Measurements from ENCODE around the gene TEAD2. TPM values are rescaled to one million over a fixed set of nuclear protein-coding genes. Genes with fewer than 3 reads are reported as not detected.

The TEAD2 gene
- total and polyA plus RNA-seq, 10 of the 15 experiments (the other 5 are each of a cell fraction or from before 2014, with no cell fraction given) = 0.04 to 0.26 (median 0.11) TPM; not detected in 3

DNA sequence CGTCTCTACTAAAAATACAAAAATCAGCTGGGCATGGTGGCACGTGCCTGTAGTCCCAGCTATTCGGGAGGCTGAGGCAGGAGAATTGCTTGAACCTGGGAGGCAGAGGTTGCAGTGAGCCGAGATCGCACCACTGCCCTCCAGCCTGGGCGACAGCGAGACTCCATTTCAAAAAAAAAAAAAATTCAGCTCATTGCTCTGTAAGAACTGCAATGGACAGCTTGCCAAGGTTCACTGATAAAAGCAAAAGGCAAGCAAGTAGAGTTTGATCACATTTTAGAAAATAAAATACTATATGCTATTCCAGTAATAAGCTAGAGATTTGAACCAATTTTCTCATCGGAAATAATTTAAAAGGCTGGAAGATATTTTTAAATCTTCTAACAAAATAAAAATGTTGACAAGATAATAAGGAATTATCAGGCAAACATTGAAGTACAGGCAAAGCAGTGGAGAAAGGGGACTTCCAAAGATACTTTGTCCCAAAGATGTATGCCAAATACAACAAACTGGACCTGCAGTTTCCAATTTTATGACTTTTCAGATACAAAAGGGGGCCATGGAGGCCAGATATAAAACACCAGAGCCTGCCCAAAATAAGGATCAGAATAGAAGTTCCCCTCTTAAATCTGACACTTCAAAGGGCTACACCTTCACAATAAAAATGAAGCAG is 66.9 kb downstream of the TEAD2 start:
- SMC1A ChIA-PET (ENCODE audit: uncharacterized antibody, unreplicated experiment) = interaction anchor here (0.6 kb wide), 2 partner anchors 43 to 722 kb away, joined by 3 read pairs; no protein-coding TSS in a partner anchor
- intact Hi-C loops (cut with micrococcal nuclease; ENCODE audit: unreplicated experiment) (no loop called here), in situ Hi-C loops (cut with MboI) (no loop called here)
- no peak for FAIRE-seq
- H3K4me2 ChIP-seq (ENCODE audit: control insufficient read depth, insufficient read depth) = no peak overlapping the region
- no peak for ATAC-seq
- H3K9me3 ChIP-seq (replicated peaks; ENCODE audit: control insufficient read depth, insufficient read depth, low read length) = no peaks in the 10 kb centered on the region
- CTCF ChIA-PET = interaction anchor here (0.9 to 2.0 kb wide), 2 partner anchors 16 to 96 kb away, joined by 4 read pairs; no protein-coding TSS in a partner anchor
- H2AFZ ChIP-seq (ENCODE audit: control insufficient read depth, low read depth, low read length) = no peak overlapping the region
- H3K4me1 ChIP-seq (ENCODE audit: control insufficient read depth, insufficient read depth, low read length) = no peaks in the 10 kb centered on the region
- H3K79me2 ChIP-seq (ENCODE audit: control insufficient read depth, insufficient read depth, low read length) = no peaks in the 10 kb centered on the region
- no TSS peak for BruUV-seq (replicated peaks)
- RAD21 ChIA-PET (ENCODE audit: unreplicated experiment) = no interaction called here
- POLR2A ChIA-PET = interaction anchor here (0.6 kb wide), 1 partner anchor 35 kb away, joined by 3 read pairs; no protein-coding TSS in a partner anchor
- no peak for DNase-seq (ENCODE audit: low read depth, low spot score)
- H4K20me1 ChIP-seq (ENCODE audit: control insufficient read depth, insufficient read depth) = no peaks in the 10 kb centered on the region
- H3K9ac ChIP-seq (ENCODE audit: control insufficient read depth, insufficient read depth, low read length) = no peak overlapping the region
- no peaks in the 10 kb centered on the region for H3K27me3 ChIP-seq (replicated peaks in 1 of 2; ENCODE audit: control insufficient read depth in 2 of 2, insufficient read depth in 2 of 2, low read length in 1 of 2)
- H3K4me3 ChIP-seq = no peak overlapping the region
- 61% methylated on average over 8 of the region's 8 CpGs for WGBS (ENCODE audit: insufficient coverage, insufficient replicate concordance, low lambda C conversion rate, missing lambda C conversion rate)
- no peak overlapping the region for H3K27ac ChIP-seq (ENCODE audit: control insufficient read depth, insufficient read depth)
- H3K36me3 ChIP-seq (ENCODE audit: control insufficient read depth in 2 of 2, insufficient read depth in 2 of 2, low read length in 1 of 2) = no peaks in the 10 kb centered on the region
- no peak for TF ChIP-seq CBFB (IDR thresholded peaks at IDR 0.05; ENCODE audit: low read depth)
- no peak for TF ChIP-seq ASH2L (IDR thresholded peaks at IDR 0.05; ENCODE audit: borderline replicate concordance, low read depth)
- TF ChIP-seq BRCA1 (IDR thresholded peaks at IDR 0.05; ENCODE audit: low read depth, low read length) = no peak
- no peak for TF ChIP-seq NR2C1 (IDR thresholded peaks at IDR 0.05)
- TF ChIP-seq, protein P1, sequence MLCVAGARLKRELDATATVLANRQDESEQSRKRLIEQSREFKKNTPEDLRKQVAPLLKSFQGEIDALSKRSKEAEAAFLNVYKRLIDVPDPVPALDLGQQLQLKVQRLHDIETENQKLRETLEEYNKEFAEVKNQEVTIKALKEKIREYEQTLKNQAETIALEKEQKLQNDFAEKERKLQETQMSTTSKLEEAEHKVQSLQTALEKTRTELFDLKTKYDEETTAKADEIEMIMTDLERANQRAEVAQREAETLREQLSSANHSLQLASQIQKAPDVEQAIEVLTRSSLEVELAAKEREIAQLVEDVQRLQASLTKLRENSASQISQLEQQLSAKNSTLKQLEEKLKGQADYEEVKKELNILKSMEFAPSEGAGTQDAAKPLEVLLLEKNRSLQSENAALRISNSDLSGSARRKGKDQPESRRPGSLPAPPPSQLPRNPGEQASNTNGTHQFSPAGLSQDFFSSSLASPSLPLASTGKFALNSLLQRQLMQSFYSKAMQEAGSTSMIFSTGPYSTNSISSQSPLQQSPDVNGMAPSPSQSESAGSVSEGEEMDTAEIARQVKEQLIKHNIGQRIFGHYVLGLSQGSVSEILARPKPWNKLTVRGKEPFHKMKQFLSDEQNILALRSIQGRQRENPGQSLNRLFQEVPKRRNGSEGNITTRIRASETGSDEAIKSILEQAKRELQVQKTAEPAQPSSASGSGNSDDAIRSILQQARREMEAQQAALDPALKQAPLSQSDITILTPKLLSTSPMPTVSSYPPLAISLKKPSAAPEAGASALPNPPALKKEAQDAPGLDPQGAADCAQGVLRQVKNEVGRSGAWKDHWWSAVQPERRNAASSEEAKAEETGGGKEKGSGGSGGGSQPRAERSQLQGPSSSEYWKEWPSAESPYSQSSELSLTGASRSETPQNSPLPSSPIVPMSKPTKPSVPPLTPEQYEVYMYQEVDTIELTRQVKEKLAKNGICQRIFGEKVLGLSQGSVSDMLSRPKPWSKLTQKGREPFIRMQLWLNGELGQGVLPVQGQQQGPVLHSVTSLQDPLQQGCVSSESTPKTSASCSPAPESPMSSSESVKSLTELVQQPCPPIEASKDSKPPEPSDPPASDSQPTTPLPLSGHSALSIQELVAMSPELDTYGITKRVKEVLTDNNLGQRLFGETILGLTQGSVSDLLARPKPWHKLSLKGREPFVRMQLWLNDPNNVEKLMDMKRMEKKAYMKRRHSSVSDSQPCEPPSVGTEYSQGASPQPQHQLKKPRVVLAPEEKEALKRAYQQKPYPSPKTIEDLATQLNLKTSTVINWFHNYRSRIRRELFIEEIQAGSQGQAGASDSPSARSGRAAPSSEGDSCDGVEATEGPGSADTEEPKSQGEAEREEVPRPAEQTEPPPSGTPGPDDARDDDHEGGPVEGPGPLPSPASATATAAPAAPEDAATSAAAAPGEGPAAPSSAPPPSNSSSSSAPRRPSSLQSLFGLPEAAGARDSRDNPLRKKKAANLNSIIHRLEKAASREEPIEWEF (IDR thresholded peaks at IDR 0.05; ENCODE audit: insufficient replicate concordance, low read depth, low read length) = no peak
- no peak for TF ChIP-seq MEF2A (IDR thresholded peaks at IDR 0.05; ENCODE audit: insufficient read depth, low read depth, low read length)
- TF ChIP-seq KAT2A (conservative IDR thresholded peaks at IDR 0.05; ENCODE audit: control insufficient read depth, low read depth, low read length) = no peak
- TF ChIP-seq NFYA (IDR thresholded peaks at IDR 0.05; ENCODE audit: borderline replicate concordance, low read depth, low read length) = no peak
- TF ChIP-seq CHD1 (IDR thresholded peaks at IDR 0.05; ENCODE audit: low read depth, low read length) = no peak
- TF ChIP-seq TCF3 (IDR thresholded peaks at IDR 0.05; ENCODE audit: borderline replicate concordance, insufficient read depth, low read depth, low read length) = no peak
- TF ChIP-seq ZNF622 (IDR thresholded peaks at IDR 0.05) = no peak
- TF ChIP-seq RCOR1 (conservative IDR thresholded peaks at IDR 0.05; ENCODE audit: low read depth, low read length) = no peak
- no peak for TF ChIP-seq MXI1 (IDR thresholded peaks at IDR 0.05; ENCODE audit: low read depth, low read length)
- no peak for TF ChIP-seq WRNIP1 (IDR thresholded peaks at IDR 0.05; ENCODE audit: borderline replicate concordance, low read depth, low read length)
- TF ChIP-seq, protein P2, sequence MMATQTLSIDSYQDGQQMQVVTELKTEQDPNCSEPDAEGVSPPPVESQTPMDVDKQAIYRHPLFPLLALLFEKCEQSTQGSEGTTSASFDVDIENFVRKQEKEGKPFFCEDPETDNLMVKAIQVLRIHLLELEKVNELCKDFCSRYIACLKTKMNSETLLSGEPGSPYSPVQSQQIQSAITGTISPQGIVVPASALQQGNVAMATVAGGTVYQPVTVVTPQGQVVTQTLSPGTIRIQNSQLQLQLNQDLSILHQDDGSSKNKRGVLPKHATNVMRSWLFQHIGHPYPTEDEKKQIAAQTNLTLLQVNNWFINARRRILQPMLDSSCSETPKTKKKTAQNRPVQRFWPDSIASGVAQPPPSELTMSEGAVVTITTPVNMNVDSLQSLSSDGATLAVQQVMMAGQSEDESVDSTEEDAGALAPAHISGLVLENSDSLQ (IDR thresholded peaks at IDR 0.05) = no peak
- TF ChIP-seq, protein P3, sequence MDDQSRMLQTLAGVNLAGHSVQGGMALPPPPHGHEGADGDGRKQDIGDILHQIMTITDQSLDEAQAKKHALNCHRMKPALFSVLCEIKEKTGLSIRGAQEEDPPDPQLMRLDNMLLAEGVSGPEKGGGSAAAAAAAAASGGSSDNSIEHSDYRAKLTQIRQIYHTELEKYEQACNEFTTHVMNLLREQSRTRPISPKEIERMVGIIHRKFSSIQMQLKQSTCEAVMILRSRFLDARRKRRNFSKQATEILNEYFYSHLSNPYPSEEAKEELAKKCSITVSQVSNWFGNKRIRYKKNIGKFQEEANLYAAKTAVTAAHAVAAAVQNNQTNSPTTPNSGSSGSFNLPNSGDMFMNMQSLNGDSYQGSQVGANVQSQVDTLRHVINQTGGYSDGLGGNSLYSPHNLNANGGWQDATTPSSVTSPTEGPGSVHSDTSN (IDR thresholded peaks at IDR 0.05; ENCODE audit: insufficient replicate concordance, low read depth, low read length) = no peak
- no peak for TF ChIP-seq SREBF2 (IDR thresholded peaks at IDR 0.05; ENCODE audit: low read length)
- no peak for TF ChIP-seq ZNF217 (IDR thresholded peaks at IDR 0.05)
